Gastroesophageal sphincter (tissue), 4 donors: Measurements from ENCODE around the gene PSMC3. TPM values are rescaled to one million over a fixed set of nuclear protein-coding genes. Genes with fewer than 3 reads are reported as not detected.

ENCODE experiments used
- ATAC-seq: fragments of 150-250 bp; one replicate; pipeline ENCODE4 v1.9.1; 2016; ENCODE audit warnings: mild to moderate bottlenecking, moderate library complexity
- H3K27ac ChIP-seq, 4 donors: fragments of 200-600 bp; sonication (generic) in 3 of 4; 1 replicate in 3 of 4; 2 replicates in 1 of 4; pipeline ENCODE4 v1.5.1; 2016 to 2019
- H3K27me3 ChIP-seq: fragments of 200-600 bp; sonication (generic); one replicate; pipeline ENCODE4 v1.5.1; 2019
- H3K36me3 ChIP-seq, 2 donors: fragments of 200-600 bp; sonication (generic); one replicate each; pipeline ENCODE4 v1.5.1; 2019; ENCODE audit warnings: control low read depth in 1 of 2
- H3K4me1 ChIP-seq, 3 donors: fragments of 200-600 bp; sonication (generic); 1 replicate in 2 of 3; 2 replicates in 1 of 3; pipeline ENCODE4 v1.5.1; 2016 to 2019; ENCODE audit warnings: control low read depth in 2 of 3
- H3K4me3 ChIP-seq, 2 donors: fragments of 200-600 bp; sonication (generic); one replicate each; pipeline ENCODE4 v1.5.1; 2019; ENCODE audit warnings: mild to moderate bottlenecking in 1 of 2, moderate library complexity in 1 of 2
- H3K9me3 ChIP-seq, 3 donors: fragments of 200-600 bp; sonication (generic); one replicate each; pipeline ENCODE4 v1.5.1; 2017 to 2019; ENCODE audit warnings: control low read depth in 2 of 3
- EP300 ChIP-seq: sonication (generic); formaldehyde crosslinking; IDR thresholded peaks from one replicate; pipeline ENCODE4 v1.6.1; 2017; ENCODE audit warnings: antibody characterized with exemption, mild to moderate bottlenecking
- POLR2A ChIP-seq, 2 donors: fragments of 450-650 bp; IDR thresholded peaks; one replicate each; pipeline ENCODE4 v1.6.1; 2017; ENCODE audit warnings: antibody characterized with exemption in 2 of 2, mild to moderate bottlenecking in 2 of 2, moderate library complexity in 1 of 2
- POLR2AphosphoS5 ChIP-seq: sonication (generic); formaldehyde crosslinking; IDR thresholded peaks from one replicate; pipeline ENCODE4 v1.6.1; 2017; ENCODE audit warnings: antibody characterized with exemption
- WGBS, 2 donors: methylation state at CpG; one replicate each; pipeline ENCODE4 v1.1.5; 2018; ENCODE audit warnings: low coverage in 1 of 2; 5-methylcytosine and 5-hydroxymethylcytosine counted together
- total RNA-seq, 4 donors: library from RNA; depleted of rRNA; stranded (reverse); fragments of >200 nt; gene quantifications; one replicate each; pipeline ENCODE4 v1.1.0, GENCODE V29; 2016
- TF ChIP-seq, protein P1 (sequence below), 4 experiments: fragments of 200-600 bp in 2 of 4; fragments of 450-650 bp in 2 of 4; sonication (generic) in 1 of 4; IDR thresholded peaks; one replicate each; pipeline ENCODE4 v1.5.1; 2017 to 2019; ENCODE audit warnings: antibody characterized with exemption in 4 of 4, mild to moderate bottlenecking in 2 of 4, moderate library complexity in 2 of 4

The PSMC3 gene
- total RNA-seq, 4 donors from 2014 or later, result 169 to 194 (median 179) TPM

DNA sequence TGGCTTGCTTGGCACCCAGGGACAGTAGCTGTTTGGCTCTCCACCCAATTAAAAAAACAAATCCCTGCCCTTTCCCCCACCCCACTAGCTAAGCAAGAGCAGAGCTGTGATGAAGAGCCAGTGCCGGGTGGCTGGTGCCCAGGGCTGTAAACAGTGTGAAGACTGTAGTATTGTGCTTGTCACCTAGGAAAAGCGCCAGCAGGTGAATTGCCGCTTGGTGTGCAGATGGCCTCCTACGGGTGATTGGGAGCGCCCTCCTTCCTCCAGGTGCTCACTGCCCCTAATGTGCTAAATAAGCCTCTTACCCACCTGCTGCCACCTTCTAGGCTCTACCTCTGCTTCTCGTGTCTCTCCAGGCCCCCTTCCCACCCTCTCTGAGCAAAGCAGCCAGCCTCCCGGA is 41.1 kb upstream of the PSMC3 start:
- H3K9me3 ChIP-seq, result no peaks in the 10 kb centered on the region
- TF ChIP-seq EP300, result no peak
- TF ChIP-seq, protein P1, sequence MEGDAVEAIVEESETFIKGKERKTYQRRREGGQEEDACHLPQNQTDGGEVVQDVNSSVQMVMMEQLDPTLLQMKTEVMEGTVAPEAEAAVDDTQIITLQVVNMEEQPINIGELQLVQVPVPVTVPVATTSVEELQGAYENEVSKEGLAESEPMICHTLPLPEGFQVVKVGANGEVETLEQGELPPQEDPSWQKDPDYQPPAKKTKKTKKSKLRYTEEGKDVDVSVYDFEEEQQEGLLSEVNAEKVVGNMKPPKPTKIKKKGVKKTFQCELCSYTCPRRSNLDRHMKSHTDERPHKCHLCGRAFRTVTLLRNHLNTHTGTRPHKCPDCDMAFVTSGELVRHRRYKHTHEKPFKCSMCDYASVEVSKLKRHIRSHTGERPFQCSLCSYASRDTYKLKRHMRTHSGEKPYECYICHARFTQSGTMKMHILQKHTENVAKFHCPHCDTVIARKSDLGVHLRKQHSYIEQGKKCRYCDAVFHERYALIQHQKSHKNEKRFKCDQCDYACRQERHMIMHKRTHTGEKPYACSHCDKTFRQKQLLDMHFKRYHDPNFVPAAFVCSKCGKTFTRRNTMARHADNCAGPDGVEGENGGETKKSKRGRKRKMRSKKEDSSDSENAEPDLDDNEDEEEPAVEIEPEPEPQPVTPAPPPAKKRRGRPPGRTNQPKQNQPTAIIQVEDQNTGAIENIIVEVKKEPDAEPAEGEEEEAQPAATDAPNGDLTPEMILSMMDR (IDR thresholded peaks at IDR 0.05), result no peak
- TF ChIP-seq POLR2A (IDR thresholded peaks at IDR 0.05), result no peak
- no peak for TF ChIP-seq POLR2AphosphoS5
- no peak overlapping the region for H3K4me3 ChIP-seq
- peak overlapping the region in 3 of 4 donors; percentile 71 to 83 (median 80) for H3K27ac ChIP-seq
- peaks cover 4 to 46% of the 10 kb centered on the region in 2 donors for H3K36me3 ChIP-seq
- peaks cover 12 to 75% (median 31%) of the 10 kb centered on the region in 3 donors for H3K4me1 ChIP-seq
- ATAC-seq, result no peak
- WGBS, 2 donors, result 51 to 77% methylated on average over 4 to 6 of the region's 7 CpGs
- no peaks in the 10 kb centered on the region for H3K27me3 ChIP-seq

DNA sequence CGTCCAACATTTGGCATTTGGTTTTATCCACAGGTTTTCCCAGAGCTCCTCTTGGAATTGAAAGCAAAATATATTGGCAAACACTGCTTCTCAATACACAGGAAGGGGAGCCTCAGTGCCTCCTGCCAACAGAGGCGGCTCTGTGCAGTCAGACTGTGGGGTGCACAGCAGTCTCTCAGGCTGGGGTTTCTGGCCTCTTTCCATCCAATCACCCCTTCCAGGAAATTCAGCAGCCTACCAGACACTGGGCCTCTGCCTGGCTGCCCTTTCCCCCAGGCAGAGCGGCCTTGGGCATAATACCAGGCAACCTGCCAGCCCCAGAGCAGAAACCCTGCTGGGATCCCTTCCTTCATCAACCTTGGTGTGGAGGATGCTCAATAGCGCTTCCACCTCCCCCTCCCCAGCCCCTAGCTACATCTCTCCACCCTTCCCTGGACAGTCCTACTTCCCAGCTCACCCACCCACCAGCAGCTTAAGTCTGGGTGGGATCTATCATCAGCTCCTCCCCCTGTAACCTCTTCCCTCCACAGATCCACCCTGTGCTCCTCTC is 40.5 kb upstream of the PSMC3 start:
- peak; percentile 30 for ATAC-seq

DNA sequence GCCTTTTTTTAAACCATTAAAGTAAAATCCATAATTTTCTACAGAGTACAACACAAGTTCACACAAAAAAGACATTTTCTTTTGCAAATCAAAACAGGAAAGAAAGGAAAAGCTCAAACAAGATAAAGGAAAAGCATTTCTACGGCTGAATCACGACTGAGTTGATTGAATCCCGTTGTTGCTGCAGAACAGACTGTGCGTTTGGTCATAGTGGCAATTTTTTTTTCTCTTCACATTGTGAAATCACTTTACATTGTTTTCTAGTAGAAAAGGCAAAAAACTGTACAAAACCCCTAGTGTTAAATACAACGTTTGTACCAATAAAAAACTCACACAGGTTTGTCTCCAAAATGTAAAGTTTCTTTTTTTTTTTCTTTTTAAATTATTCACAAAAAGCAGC is 40.0 kb upstream of the PSMC3 start:
- H3K4me1 ChIP-seq, result peaks cover 8 to 69% (median 31%) of the 10 kb centered on the region in 3 donors
- TF ChIP-seq POLR2A (IDR thresholded peaks at IDR 0.05) (no peak), POLR2AphosphoS5 (no peak), EP300 (no peak)
- TF ChIP-seq, protein P1 (IDR thresholded peaks at IDR 0.05), result no peak

More for the DNA sequence above, 40.5 kb upstream of the PSMC3 start:
- H3K27me3 ChIP-seq, result no peaks in the 10 kb centered on the region
- TF ChIP-seq, protein P1 (IDR thresholded peaks at IDR 0.05), result no peak
- TF ChIP-seq POLR2AphosphoS5 (peak; percentile 5), POLR2A (IDR thresholded peaks at IDR 0.05) (no peak), EP300 (no peak)
- peak overlapping the region in 3 of 4 donors; percentile 71 to 83 (median 80) for H3K27ac ChIP-seq
- H3K36me3 ChIP-seq, result peaks cover 4 to 46% of the 10 kb centered on the region in 2 donors
- 33% methylated on average over 4 of the region's 4 CpGs; no CpG with 5 or more reads in 1 of the 2 donors for WGBS, 2 donors
- no peaks in the 10 kb centered on the region for H3K9me3 ChIP-seq
- no peak overlapping the region for H3K4me3 ChIP-seq
- H3K4me1 ChIP-seq, result peaks cover 12 to 75% (median 31%) of the 10 kb centered on the region in 3 donors

DNA sequence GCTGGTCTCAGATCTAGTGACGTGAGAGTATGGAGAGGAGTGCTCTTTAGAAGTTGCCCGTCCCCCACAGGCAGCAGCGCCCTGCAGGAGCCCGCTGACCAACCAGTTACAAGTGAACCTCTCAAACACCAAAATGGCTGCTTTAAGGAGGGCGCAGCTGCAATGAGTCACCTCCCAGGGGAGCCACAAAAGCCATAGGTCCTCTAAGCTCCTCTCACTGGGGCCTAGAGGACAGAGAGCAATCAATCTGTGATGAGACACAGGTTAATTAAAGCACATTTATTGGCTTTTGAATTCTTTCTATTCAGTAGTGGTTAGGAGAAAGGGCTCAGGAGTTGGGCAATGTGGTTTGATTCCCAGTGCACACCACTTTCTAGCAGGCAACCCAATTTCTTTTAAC is 38.2 kb upstream of the PSMC3 start:
- ATAC-seq, result no peak
- Histone ChIP-seq H3K4me1 (peaks cover 8 to 52% (median 31%) of the 10 kb centered on the region in 3 donors), H3K27me3 (no peaks in the 10 kb centered on the region), H3K36me3 (peaks cover 0 to 43% of the 10 kb centered on the region in 2 donors), H3K27ac (peak overlapping the region in 1 of 4 donors; percentile 80), H3K9me3 (no peaks in the 10 kb centered on the region), H3K4me3 (no peak overlapping the region)
- no peak for TF ChIP-seq EP300
- no peak for TF ChIP-seq POLR2A (IDR thresholded peaks at IDR 0.05)
- TF ChIP-seq, protein P1 (IDR thresholded peaks at IDR 0.05), result no peak
- 86% methylated on average over 4 of the region's 5 CpGs; no CpG with 5 or more reads in 1 of the 2 donors for WGBS, 2 donors

More for the DNA sequence above, 40.0 kb upstream of the PSMC3 start:
- H3K9me3 ChIP-seq, result no peaks in the 10 kb centered on the region
- H3K27ac ChIP-seq, result peak overlapping the region in 3 of 4 donors; percentile 71 to 83 (median 80)
- H3K36me3 ChIP-seq, result peaks cover 2 to 46% of the 10 kb centered on the region in 2 donors
- no peaks in the 10 kb centered on the region for H3K27me3 ChIP-seq
- 24 to 29% methylated on average over 5 of the region's 5 CpGs for WGBS, 2 donors
- no peak for ATAC-seq
- H3K4me3 ChIP-seq, result no peak overlapping the region

DNA sequence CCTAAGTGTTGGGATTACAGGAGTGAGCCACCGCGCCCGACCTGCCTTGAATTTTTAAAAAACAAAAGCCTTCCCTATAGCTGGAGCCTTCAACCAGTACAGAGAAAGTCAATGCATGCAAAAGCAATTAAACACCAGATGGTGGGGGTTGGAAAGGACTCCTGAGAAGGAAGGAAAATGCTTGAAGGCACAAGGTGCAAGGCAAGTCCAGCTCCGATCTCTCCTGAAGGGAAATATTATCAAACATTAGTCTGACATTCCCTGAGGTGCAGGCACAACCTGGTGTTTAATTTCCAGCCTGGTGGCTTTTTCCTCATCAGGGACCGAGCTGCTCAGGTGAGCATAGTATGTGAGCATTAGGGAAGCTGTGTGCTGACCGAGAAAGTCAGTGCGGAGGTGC is 35.6 kb upstream of the PSMC3 start:
- Histone ChIP-seq H3K9me3 (no peaks in the 10 kb centered on the region), H3K36me3 (peaks cover 0 to 50% of the 10 kb centered on the region in 2 donors), H3K4me3 (no peak overlapping the region), H3K4me1 (peaks cover 1 to 26% (median 11%) of the 10 kb centered on the region in 3 donors), H3K27ac (no peak overlapping the region), H3K27me3 (no peaks in the 10 kb centered on the region)
- WGBS, 2 donors, result 76 to 100% methylated on average over 2 of the region's 7 CpGs
- TF ChIP-seq, protein P1 (IDR thresholded peaks at IDR 0.05), result no peak
- TF ChIP-seq POLR2A (IDR thresholded peaks at IDR 0.05), result no peak
- no peak for TF ChIP-seq POLR2AphosphoS5
- no peak for TF ChIP-seq EP300
- no peak for ATAC-seq
